ENCODE data around the gene CHD3.

The CHD3 gene

DNA sequence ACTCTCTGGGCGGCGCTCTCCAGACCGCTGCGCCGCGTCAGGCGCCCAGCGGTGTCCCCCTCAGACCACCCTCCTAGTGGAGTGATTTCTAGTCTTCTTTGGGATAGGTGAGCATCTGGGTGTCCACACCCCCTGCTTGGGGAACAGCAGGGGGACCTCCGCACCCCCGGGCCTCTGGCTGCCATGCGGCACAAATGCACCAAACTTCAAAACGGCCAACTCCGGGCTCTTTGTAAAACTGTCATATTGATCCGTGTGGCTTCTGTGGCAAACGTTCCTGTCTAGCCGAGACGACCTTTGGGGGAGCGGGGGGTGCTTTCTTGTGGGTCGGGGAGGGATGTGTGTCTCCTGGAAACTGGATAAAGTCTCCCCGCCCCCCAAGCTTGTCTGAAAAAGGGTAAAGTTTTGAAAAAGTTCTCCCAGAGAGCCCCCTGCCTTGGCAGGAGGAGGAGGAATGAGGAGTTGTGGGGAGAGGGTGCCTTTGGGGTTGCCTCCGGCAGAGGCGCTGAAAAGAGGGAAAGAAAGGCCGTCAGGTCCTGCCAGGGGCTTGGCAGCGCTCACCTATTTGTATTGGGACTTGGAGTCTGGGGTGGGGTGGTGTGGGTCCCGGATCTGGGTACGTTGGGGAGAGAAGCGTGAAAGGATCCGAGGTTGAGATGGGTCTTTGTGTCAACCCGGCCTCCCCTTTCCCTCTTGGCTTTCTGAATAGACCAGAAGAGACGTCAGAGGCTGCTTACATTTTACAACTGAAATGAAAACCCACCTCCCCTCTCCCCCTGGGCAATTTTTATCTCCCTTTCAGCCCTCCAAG lies 2.2 kb upstream of the CHD3 start:
- Histone ChIP-seq H3K36me3 (ENCODE audit: control insufficient read depth, insufficient read depth, low read length) (peaks cover 1% of the 10 kb centered on the region), H2BK15ac (replicated peaks; ENCODE audit: low read depth) (no peak overlapping the region), H3K23ac (ENCODE audit: low read length) (peak overlapping the region; percentile 24), H3K18ac (ENCODE audit: low read length) (peak overlapping the region; percentile 53), H3K27me3 (ENCODE audit: insufficient read depth, low read length, poor library complexity) (no peaks in the 10 kb centered on the region), H2AK5ac (ENCODE audit: low read length) (no peak overlapping the region), H2BK5ac (ENCODE audit: low read length) (no peak overlapping the region), H3K27ac (ENCODE audit: low read depth, low read length) (peak overlapping the region; percentile 16), H3K56ac (ENCODE audit: low read length) (peak overlapping the region; percentile 97), H3K9ac (ENCODE audit: low read length) (peak overlapping the region; percentile 84), H3K4me3 (ENCODE audit: low read length) (peak overlapping the region; percentile 68), H4K5ac (ENCODE audit: low read length) (no peak overlapping the region), H4K8ac (ENCODE audit: low read depth, low read length) (no peak overlapping the region), H3K4ac (ENCODE audit: low read depth, low read length) (no peak overlapping the region), H3K4me1 (ENCODE audit: control insufficient read depth, low read depth, low read length) (peaks cover 13% of the 10 kb centered on the region), H3K79me2 (ENCODE audit: control insufficient read depth, insufficient read depth, low read length) (peaks cover 1% of the 10 kb centered on the region), H3K4me2 (ENCODE audit: low read length) (peak overlapping the region; percentile 97), H2BK120ac (ENCODE audit: low read depth, low read length) (no peak overlapping the region), H3K79me1 (ENCODE audit: low read length) (peaks cover 5% of the 10 kb centered on the region)
- peak; percentile 61 for DNase-seq
- no CpG with 5 or more reads among the region's 30 CpGs for WGBS (ENCODE audit: extremely low coverage, insufficient coverage, low lambda C conversion rate)

DNA sequence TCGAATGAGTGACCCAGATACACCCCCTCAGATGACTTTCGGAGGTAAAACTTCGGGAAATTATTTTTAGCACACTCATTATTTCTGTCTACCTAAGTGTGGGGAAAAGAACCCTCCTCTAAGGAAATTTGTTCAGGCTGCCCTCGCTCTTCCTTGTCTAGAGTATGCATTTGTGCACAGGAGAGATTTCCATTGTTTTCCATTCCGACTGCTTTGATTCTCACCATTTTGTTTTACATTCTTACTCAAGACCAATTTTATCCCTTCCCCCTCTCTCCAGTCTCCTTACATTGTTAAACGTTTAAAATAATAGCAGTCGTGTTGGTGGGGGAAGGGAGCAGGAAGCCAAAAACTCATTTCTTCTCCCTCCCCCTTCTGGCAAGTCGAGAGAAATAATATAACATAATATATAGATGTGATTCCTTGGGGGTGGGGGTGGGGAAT lies 1.5 kb upstream of the CHD3 start:
- peak overlapping the region; percentile 97 for H3K4me2 ChIP-seq (ENCODE audit: low read length)
- H3K79me1 ChIP-seq (ENCODE audit: low read length) = peaks cover 4% of the 10 kb centered on the region
- no peak overlapping the region for H4K8ac ChIP-seq (ENCODE audit: low read depth, low read length)
- peak overlapping the region; percentile 84 for H3K9ac ChIP-seq (ENCODE audit: low read length)
- peaks cover 13% of the 10 kb centered on the region for H3K4me1 ChIP-seq (ENCODE audit: control insufficient read depth, low read depth, low read length)
- H3K18ac ChIP-seq (ENCODE audit: low read length) = peak overlapping the region; percentile 53
- peak overlapping the region; percentile 16 for H3K27ac ChIP-seq (ENCODE audit: low read depth, low read length)
- H2BK15ac ChIP-seq (replicated peaks; ENCODE audit: low read depth) = no peak overlapping the region
- H3K56ac ChIP-seq (ENCODE audit: low read length) = peak overlapping the region; percentile 97
- no peaks in the 10 kb centered on the region for H3K27me3 ChIP-seq (ENCODE audit: insufficient read depth, low read length, poor library complexity)
- peak overlapping the region; percentile 50 for H2BK5ac ChIP-seq (ENCODE audit: low read length)
- H2AK5ac ChIP-seq (ENCODE audit: low read length) = no peak overlapping the region
- H4K5ac ChIP-seq (ENCODE audit: low read length) = no peak overlapping the region
- peaks cover 1% of the 10 kb centered on the region for H3K79me2 ChIP-seq (ENCODE audit: control insufficient read depth, insufficient read depth, low read length)
- WGBS (ENCODE audit: extremely low coverage, insufficient coverage, low lambda C conversion rate) = no CpG with 5 or more reads among the region's 8 CpGs
- peaks cover 2% of the 10 kb centered on the region for H3K36me3 ChIP-seq (ENCODE audit: control insufficient read depth, insufficient read depth, low read length)
- H3K4me3 ChIP-seq (ENCODE audit: low read length) = peak overlapping the region; percentile 68
- no peak overlapping the region for H2BK120ac ChIP-seq (ENCODE audit: low read depth, low read length)
- no peak overlapping the region for H3K4ac ChIP-seq (ENCODE audit: low read depth, low read length)
- H3K23ac ChIP-seq (ENCODE audit: low read length) = peak overlapping the region; percentile 24
- peak; percentile 44 for DNase-seq

DNA sequence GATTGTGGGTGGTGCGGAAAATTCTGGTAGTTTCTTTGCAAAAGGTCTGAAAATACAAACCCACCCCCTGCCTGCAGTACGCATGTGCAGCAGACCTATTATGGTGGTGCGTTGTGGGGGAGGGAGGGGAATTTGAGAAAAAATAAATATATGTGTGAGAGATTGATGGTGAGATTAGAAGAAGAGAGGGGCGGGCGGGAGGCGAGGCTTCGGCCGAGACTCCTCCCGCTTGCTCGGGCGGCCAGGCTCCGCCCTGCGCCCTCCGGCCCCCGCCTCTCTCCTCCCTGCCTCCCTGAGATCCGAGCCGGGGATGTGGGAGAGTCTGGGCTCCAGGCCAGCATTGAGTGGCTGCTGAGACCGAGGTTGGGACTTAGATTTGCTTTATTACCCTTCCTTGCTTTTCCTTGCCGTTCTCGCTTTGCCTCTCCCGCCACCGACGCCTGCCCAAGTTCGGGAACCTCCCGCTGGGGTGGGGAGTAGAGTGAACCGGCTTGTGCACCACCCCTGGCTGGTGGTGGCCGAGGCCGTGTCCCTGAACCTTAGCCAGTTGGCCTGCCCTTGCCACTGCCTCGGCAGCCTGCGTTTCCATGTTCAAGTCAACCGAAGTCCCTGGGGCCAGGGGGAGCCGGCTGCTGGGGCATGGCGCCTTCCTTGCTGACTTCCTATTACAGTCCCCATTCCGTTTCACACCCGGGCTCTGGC lies 956 bp upstream of the CHD3 start:
- Histone ChIP-seq H3K4me2 (ENCODE audit: low read length) (peak overlapping the region; percentile 97), H2BK120ac (ENCODE audit: low read depth, low read length) (no peak overlapping the region), H3K4ac (ENCODE audit: low read depth, low read length) (peak overlapping the region; percentile 17), H3K27ac (ENCODE audit: low read depth, low read length) (peak overlapping the region; percentile 75), H3K79me1 (ENCODE audit: low read length) (peaks cover 3% of the 10 kb centered on the region), H3K27me3 (ENCODE audit: insufficient read depth, low read length, poor library complexity) (no peaks in the 10 kb centered on the region), H3K4me1 (ENCODE audit: control insufficient read depth, low read depth, low read length) (peaks cover 13% of the 10 kb centered on the region), H2BK15ac (replicated peaks; ENCODE audit: low read depth) (no peak overlapping the region), H3K23ac (ENCODE audit: low read length) (no peak overlapping the region), H3K4me3 (ENCODE audit: low read length) (peak overlapping the region; percentile 45), H3K18ac (ENCODE audit: low read length) (peak overlapping the region; percentile 53), H2BK5ac (ENCODE audit: low read length) (peak overlapping the region; percentile 39), H3K56ac (ENCODE audit: low read length) (peak overlapping the region; percentile 97), H2AK5ac (ENCODE audit: low read length) (no peak overlapping the region), H4K8ac (ENCODE audit: low read depth, low read length) (no peak overlapping the region), H3K79me2 (ENCODE audit: control insufficient read depth, insufficient read depth, low read length) (peaks cover 1% of the 10 kb centered on the region), H3K36me3 (ENCODE audit: control insufficient read depth, insufficient read depth, low read length) (peaks cover 3% of the 10 kb centered on the region), H3K9ac (ENCODE audit: low read length) (peak overlapping the region; percentile 90), H4K5ac (ENCODE audit: low read length) (no peak overlapping the region)
- DNase-seq = peak; percentile 86
- WGBS (ENCODE audit: extremely low coverage, insufficient coverage, low lambda C conversion rate) = no CpG with 5 or more reads among the region's 35 CpGs

DNA sequence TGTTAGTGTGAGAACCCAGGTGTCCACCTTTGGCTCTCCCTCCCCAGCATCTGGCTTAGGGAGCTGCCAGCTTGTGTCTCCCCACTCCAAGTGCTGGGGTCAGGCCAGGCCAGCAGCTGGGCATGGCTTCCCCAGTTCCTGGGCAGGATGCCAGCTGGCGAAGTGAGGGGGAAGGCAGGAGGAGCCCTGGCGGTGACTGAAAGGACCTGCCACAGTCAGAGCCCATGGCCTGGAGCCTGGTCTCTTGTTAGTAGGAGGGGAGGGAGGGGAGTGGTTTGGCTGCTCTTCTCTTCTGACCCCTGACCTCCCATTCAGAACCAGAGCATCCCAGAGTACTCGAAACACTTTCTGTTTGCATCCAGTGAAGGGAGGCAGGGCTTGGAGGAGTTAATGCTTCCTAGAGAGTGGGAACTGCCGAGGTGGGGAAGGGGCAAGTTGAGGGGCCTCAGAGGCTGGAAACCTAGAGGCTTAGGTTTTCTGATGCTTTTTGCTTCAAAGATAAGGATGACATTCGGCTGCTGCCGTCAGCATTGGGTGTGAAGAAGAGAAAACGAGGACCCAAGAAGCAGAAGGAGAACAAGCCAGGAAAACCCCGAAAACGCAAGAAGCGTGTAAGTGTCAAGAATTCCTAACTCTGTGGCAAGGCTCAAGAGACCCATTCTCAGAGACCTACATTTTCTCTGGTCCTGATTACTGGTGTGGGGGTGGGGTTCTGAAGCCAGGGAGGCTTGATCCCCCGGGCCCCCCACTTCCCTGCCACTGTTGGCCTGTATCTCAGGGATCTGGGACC lies 772 bp downstream of the CHD3 start:
- peak; percentile 57 for DNase-seq
- H3K36me3 ChIP-seq (ENCODE audit: control insufficient read depth, insufficient read depth, low read length) = peaks cover 3% of the 10 kb centered on the region
- H3K18ac ChIP-seq (ENCODE audit: low read length) = no peak overlapping the region
- H3K56ac ChIP-seq (ENCODE audit: low read length) = peak overlapping the region; percentile 49
- no CpG with 5 or more reads among the region's 11 CpGs for WGBS (ENCODE audit: extremely low coverage, insufficient coverage, low lambda C conversion rate)
- no peak overlapping the region for H4K8ac ChIP-seq (ENCODE audit: low read depth, low read length)
- H3K79me2 ChIP-seq (ENCODE audit: control insufficient read depth, insufficient read depth, low read length) = peaks cover 1% of the 10 kb centered on the region
- peak overlapping the region; percentile 27 for H3K9ac ChIP-seq (ENCODE audit: low read length)
- no peak overlapping the region for H3K27ac ChIP-seq (ENCODE audit: low read depth, low read length)
- H3K4me1 ChIP-seq (ENCODE audit: control insufficient read depth, low read depth, low read length) = peaks cover 13% of the 10 kb centered on the region
- H2BK120ac ChIP-seq (ENCODE audit: low read depth, low read length) = no peak overlapping the region
- H3K27me3 ChIP-seq (ENCODE audit: insufficient read depth, low read length, poor library complexity) = no peaks in the 10 kb centered on the region
- no peak overlapping the region for H3K4ac ChIP-seq (ENCODE audit: low read depth, low read length)
- peaks cover 3% of the 10 kb centered on the region for H3K79me1 ChIP-seq (ENCODE audit: low read length)
- no peak overlapping the region for H3K23ac ChIP-seq (ENCODE audit: low read length)
- no peak overlapping the region for H2BK15ac ChIP-seq (replicated peaks; ENCODE audit: low read depth)
- no peak overlapping the region for H4K5ac ChIP-seq (ENCODE audit: low read length)
- H2BK5ac ChIP-seq (ENCODE audit: low read length) = no peak overlapping the region
- no peak overlapping the region for H3K4me3 ChIP-seq (ENCODE audit: low read length)
- H2AK5ac ChIP-seq (ENCODE audit: low read length) = no peak overlapping the region
- H3K4me2 ChIP-seq (ENCODE audit: low read length) = no peak overlapping the region

DNA sequence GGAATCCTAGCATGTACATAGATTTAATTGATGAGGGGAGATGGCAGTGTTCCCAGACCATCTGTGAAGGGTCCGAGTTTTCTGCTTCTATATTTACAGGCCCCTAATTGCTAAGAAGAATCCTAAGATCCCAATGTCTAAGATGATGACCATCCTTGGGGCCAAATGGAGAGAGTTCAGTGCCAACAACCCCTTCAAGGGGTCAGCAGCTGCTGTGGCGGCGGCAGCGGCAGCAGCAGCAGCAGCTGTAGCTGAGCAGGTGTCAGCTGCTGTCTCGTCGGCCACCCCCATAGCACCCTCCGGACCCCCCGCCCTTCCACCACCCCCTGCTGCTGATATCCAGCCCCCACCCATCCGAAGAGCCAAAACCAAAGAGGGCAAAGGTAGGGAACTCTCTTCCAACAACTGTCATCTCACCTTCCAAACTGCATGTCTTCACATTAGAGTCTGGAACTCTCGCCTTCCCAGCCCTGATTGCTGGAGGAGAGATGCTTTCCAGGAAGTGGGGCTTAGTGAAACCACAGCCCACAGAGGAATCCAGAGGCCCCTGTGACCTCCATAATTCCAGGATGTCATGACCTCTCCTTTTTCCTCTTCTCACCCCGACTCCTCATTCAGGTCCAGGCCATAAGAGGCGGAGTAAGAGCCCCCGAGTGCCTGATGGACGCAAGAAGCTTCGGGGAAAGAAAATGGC lies 4.7 kb downstream of the CHD3 start:
- Histone ChIP-seq H3K27me3 (ENCODE audit: insufficient read depth, low read length, poor library complexity) (no peaks in the 10 kb centered on the region), H3K36me3 (ENCODE audit: control insufficient read depth, insufficient read depth, low read length) (peaks cover 6% of the 10 kb centered on the region), H2BK15ac (replicated peaks; ENCODE audit: low read depth) (no peak overlapping the region), H3K79me2 (ENCODE audit: control insufficient read depth, insufficient read depth, low read length) (peaks cover 1% of the 10 kb centered on the region), H3K4me2 (ENCODE audit: low read length) (no peak overlapping the region), H3K4me3 (ENCODE audit: low read length) (no peak overlapping the region), H2BK120ac (ENCODE audit: low read depth, low read length) (no peak overlapping the region), H2BK5ac (ENCODE audit: low read length) (no peak overlapping the region), H3K56ac (ENCODE audit: low read length) (no peak overlapping the region), H3K9ac (ENCODE audit: low read length) (no peak overlapping the region), H3K27ac (ENCODE audit: low read depth, low read length) (no peak overlapping the region), H3K79me1 (ENCODE audit: low read length) (peaks cover 3% of the 10 kb centered on the region), H4K5ac (ENCODE audit: low read length) (no peak overlapping the region), H3K18ac (ENCODE audit: low read length) (no peak overlapping the region), H3K4me1 (ENCODE audit: control insufficient read depth, low read depth, low read length) (peaks cover 6% of the 10 kb centered on the region), H4K8ac (ENCODE audit: low read depth, low read length) (no peak overlapping the region), H3K4ac (ENCODE audit: low read depth, low read length) (no peak overlapping the region), H2AK5ac (ENCODE audit: low read length) (no peak overlapping the region), H3K23ac (ENCODE audit: low read length) (no peak overlapping the region)
- DNase-seq = no peak
- no CpG with 5 or more reads among the region's 15 CpGs for WGBS (ENCODE audit: extremely low coverage, insufficient coverage, low lambda C conversion rate)
